AG09309 (cell line): ENCODE results near the gene C6orf136.

Source experiments
- DNase-seq: peaks from one replicate; pipeline ENCODE4 v3.0.0-alpha.2; 2010; ENCODE audit warnings: low read depth
- H3K4me3 ChIP-seq: 2 replicates; pipeline ENCODE4 v1.5.1; 2011; ENCODE audit warnings: mild to moderate bottlenecking, low read depth, low read length, moderate library complexity; ENCODE audit not compliant: control insufficient read depth
- TF ChIP-seq, protein P1 (sequence below): IDR thresholded peaks from 2 replicates; pipeline ENCODE4 v1.5.1; 2011; ENCODE audit warnings: mild to moderate bottlenecking, low read depth, low read length, inconsistent platforms; ENCODE audit not compliant: insufficient read depth, control insufficient read depth; ENCODE audit errors: missing control alignments

The C6orf136 gene

DNA sequence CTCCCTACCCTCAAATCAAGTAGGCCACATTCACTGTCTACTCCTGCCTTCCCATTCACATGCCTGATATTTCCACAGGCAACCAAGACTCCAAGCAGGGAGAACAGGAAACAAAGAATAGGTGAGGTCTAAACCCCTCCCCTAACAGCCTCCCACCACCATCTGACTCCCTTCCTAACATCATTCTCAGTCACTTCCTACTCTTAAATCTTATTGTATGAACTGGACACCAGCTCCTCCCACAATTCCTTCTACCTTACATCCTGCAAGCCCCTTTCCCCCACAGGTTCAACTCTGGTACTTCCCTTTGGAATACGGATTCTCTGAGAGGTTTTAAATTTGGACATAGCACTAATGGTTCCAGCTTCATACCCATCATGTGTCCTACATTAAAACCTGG lies 944 bp upstream of the C6orf136 start:
- no peak overlapping the region for H3K4me3 ChIP-seq
- TF ChIP-seq, protein P1, sequence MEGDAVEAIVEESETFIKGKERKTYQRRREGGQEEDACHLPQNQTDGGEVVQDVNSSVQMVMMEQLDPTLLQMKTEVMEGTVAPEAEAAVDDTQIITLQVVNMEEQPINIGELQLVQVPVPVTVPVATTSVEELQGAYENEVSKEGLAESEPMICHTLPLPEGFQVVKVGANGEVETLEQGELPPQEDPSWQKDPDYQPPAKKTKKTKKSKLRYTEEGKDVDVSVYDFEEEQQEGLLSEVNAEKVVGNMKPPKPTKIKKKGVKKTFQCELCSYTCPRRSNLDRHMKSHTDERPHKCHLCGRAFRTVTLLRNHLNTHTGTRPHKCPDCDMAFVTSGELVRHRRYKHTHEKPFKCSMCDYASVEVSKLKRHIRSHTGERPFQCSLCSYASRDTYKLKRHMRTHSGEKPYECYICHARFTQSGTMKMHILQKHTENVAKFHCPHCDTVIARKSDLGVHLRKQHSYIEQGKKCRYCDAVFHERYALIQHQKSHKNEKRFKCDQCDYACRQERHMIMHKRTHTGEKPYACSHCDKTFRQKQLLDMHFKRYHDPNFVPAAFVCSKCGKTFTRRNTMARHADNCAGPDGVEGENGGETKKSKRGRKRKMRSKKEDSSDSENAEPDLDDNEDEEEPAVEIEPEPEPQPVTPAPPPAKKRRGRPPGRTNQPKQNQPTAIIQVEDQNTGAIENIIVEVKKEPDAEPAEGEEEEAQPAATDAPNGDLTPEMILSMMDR = no peak
- DNase-seq = no peak

DNA sequence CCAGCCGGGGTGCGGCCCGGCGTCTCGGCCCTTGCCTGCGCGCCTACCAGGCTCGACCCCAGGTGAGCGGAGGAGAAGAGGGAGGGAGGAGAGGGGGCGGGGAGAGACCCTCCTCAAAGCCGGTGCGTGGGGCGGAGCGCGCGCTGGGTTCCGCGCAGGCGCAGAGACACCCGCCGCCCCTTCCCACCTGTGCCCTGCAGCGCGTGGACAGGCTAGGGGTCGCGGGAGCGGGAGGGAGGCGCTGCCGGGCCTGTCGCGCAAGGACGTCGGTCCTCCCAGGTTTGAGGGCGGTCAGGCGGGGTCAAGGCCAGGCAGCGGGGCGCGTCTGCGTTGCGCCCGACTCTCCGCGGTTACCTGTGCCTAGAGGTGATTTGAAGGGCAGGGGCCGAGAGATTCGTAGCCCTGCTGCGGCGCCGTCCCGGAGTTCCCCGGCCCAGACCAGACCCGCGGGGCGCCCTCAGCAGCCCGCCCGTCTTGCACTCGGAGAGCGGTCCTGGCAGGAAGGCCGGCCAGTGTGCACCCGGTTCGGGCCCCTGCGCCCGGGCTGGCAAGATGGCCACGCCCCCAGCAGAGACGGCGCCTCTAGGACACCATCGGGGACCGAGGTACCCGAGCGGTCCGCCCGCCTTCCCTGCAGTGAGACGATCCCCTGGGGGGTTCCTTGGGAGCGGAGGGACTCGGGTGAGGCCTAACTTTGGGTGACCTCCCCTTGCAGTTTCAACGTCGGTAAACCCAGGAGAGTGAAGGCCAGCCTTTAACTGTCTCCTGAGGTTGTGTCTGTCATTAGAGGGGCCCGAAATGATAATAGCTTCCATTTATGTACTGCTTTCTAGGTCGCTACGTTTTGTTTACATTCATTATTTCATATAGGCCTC lies 546 bp downstream of the C6orf136 start:
- no peak for DNase-seq
- H3K4me3 ChIP-seq = peak overlapping the region; percentile 80
- TF ChIP-seq, protein P1 = no peak

DNA sequence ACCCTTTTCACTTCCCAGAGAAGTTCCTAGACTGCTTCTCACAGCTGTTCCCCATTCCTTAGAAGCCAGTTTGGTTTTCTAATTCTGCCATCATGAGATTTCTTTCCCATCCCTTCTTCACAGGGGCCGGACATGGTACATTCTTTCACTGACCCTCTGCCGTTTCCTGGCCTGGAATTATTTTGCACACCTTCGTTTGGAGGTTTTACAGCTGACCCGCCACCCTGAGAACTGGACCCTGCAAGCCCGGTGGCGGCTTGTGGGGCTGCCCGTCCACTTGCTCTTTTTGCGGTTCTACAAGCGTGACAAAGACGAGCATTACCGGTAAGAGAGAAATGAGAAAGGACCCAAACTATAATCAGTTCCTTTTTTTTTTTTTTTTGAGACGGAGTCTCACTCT lies 4.2 kb downstream of the C6orf136 start:
- TF ChIP-seq, protein P1 = no peak
- no peak for DNase-seq
- no peak overlapping the region for H3K4me3 ChIP-seq

DNA sequence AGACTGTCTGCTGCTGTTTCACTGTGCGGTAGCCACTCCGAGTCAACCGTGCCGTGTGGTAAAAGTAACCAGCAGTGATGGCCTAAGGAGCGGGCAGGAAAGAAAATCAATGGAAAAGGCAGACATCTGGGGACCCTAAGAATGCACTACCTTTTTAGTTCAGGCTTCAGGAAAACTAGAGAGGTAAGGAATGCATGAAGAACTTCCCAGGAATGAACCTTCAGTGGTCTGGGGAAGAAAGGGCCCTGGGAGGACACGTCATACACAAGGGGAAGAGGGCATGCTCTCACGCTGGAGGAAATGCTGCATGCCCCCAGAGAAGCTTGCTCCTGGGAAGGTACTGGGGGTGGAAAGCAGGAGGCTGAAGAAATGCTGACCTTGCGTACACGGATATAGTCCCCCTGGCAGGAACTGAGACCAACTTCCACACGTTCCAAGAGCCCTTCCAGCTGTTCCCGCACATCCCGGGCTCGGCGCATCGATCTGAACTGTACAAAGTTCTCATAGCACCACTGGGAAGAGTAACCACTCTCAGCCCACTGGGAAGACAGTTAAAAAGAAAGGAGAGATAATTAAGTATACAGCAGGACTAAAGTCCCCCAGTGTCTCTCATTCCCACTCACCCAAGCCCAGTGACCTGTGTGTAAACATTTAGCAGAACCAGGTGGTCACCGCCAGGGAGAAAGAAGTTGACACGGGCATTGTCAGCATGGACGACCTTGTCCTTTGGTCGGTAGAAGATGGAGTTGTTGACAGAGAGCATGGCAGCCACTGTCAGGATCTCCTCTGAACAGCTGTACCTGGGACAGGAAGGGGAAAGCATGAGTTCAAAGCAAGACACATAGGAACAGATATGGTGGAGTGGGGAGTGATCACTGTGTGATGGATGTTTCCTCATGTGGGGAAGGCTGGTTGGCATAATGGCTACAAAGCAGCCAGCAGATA lies 8.1 kb downstream of the C6orf136 start:
- TF ChIP-seq, protein P1 = no peak

GRCh38 chr6:30655743-30656094 lies 8.8 kb downstream of the C6orf136 start:
- TF ChIP-seq, protein P1 = no peak
- no peak overlapping the region for H3K4me3 ChIP-seq
- no peak for DNase-seq

More for the DNA sequence above, 8.1 kb downstream of the C6orf136 start:
- no peak for DNase-seq
- no peak overlapping the region for H3K4me3 ChIP-seq

DNA sequence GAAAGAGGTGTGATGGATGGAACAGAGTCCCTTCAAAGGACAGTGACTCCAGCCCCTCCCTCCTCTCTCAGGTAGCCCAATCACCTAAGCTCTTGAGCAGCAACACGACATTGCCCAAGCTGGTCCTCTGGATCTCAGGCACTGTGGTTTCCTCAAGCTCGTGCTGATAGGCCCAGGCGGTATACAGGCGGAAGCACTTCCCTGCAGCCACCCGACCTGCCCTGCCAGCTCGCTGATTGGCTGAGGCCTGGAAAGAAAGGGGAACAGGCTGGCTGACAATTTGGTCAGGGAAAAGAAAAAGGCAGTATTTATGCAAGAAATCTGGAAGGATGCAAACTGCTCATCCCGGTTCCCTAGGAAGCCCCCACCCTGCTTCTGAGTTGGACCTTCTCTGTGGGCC lies 9.6 kb downstream of the C6orf136 start:
- TF ChIP-seq, protein P1 = no peak
- DNase-seq = no peak
- H3K4me3 ChIP-seq = no peak overlapping the region
